ENCODE measurements around the gene SCMH1.

SCMH1 gene

GRCh38 chr1:41152622-41153044 is 89.5 kb downstream of the SCMH1 start:
- no peak overlapping the region for H3K4me3 ChIP-seq (ENCODE audit: low read depth, low read length)
- CTCF ChIA-PET: no interaction called here
- no peaks in the 10 kb centered on the region for H3K4me1 ChIP-seq (ENCODE audit: control insufficient read depth, insufficient read depth, low read length)
- H3K36me3 ChIP-seq (ENCODE audit: control insufficient read depth in 2 of 2, insufficient read depth in 1 of 2, low read length in 2 of 2): peaks cover 3 to 26% of the 10 kb centered on the region in 2 experiments; a peak in 2 of 3 replicates
- H3K9me3 ChIP-seq (ENCODE audit: control insufficient read depth, insufficient read depth, low read depth, low read length): no peaks in the 10 kb centered on the region
- POLR2A ChIA-PET: no interaction called here
- no peak overlapping the region for H3K27ac ChIP-seq (ENCODE audit: extremely low read depth, low read depth, low read length)
- TF ChIP-seq ZNF146 (tag by site-specific recombination; IDR thresholded peaks at IDR 0.05): no peak
- TF ChIP-seq ZNF596 (tag by site-specific recombination; IDR thresholded peaks at IDR 0.05): no peak
- no peak for TF ChIP-seq ZNF23 (tag by site-specific recombination; IDR thresholded peaks at IDR 0.05; ENCODE audit: borderline replicate concordance)
- TF ChIP-seq ZBTB20 (tag by site-specific recombination; IDR thresholded peaks at IDR 0.05): no peak
- no peak for TF ChIP-seq ZNF776 (tag by site-specific recombination; IDR thresholded peaks at IDR 0.05; ENCODE audit: borderline replicate concordance)
- TF ChIP-seq ZNF580 (tag by site-specific recombination; IDR thresholded peaks at IDR 0.05): no peak
- TF ChIP-seq ZNF433 (tag by site-specific recombination; IDR thresholded peaks at IDR 0.05; ENCODE audit: low read depth): no peak
- TF ChIP-seq ZFP3 (tag by site-specific recombination; IDR thresholded peaks at IDR 0.05; ENCODE audit: low read depth): no peak
- TF ChIP-seq ZNF214 (tag by site-specific recombination; IDR thresholded peaks at IDR 0.05; ENCODE audit: borderline replicate concordance): no peak
- no peak for TF ChIP-seq ZNF112 (tag by site-specific recombination; IDR thresholded peaks at IDR 0.05)
- TF ChIP-seq ZNF677 (tag by site-specific recombination; IDR thresholded peaks at IDR 0.05): no peak
- TF ChIP-seq HOXA7 (CRISPR knock-in tag; IDR thresholded peaks at IDR 0.05; ENCODE audit: borderline replicate concordance): no peak
- no peak for TF ChIP-seq KLF7 (tag by site-specific recombination; IDR thresholded peaks at IDR 0.05; ENCODE audit: borderline replicate concordance)
- TF ChIP-seq ZSCAN16 (tag by site-specific recombination; IDR thresholded peaks at IDR 0.05): no peak
- no peak for TF ChIP-seq PRDM2 (tag by site-specific recombination; IDR thresholded peaks at IDR 0.05; ENCODE audit: borderline replicate concordance)
- no peak for TF ChIP-seq ZNF830 (tag by site-specific recombination; IDR thresholded peaks at IDR 0.05; ENCODE audit: low read depth)
- TF ChIP-seq ZNF707 (tag by site-specific recombination; IDR thresholded peaks at IDR 0.05): no peak
- no peak for TF ChIP-seq ZNF2 (tag by site-specific recombination; IDR thresholded peaks at IDR 0.05)

GRCh38 chr1:41151846-41152245 is 90.3 kb downstream of the SCMH1 start:
- H3K4me3 ChIP-seq (ENCODE audit: low read depth, low read length): no peak overlapping the region
- CTCF ChIA-PET: interaction anchor here (0.7 kb wide), 1 partner anchor 724 kb away, joined by 3 read pairs; no protein-coding TSS in a partner anchor
- TF ChIP-seq ZNF184 (tag by site-specific recombination; IDR thresholded peaks at IDR 0.05): no peak
- no peak for TF ChIP-seq ZNF121 (tag by site-specific recombination; IDR thresholded peaks at IDR 0.05)
- TF ChIP-seq ZNF76 (tag by site-specific recombination; IDR thresholded peaks at IDR 0.05; ENCODE audit: borderline replicate concordance, low read depth): no peak
- TF ChIP-seq ZNF658 (tag by site-specific recombination; IDR thresholded peaks at IDR 0.05): no peak
- no peak for TF ChIP-seq ZSCAN30 (tag by site-specific recombination; IDR thresholded peaks at IDR 0.05)
- no peak for TF ChIP-seq ZNF404 (tag by site-specific recombination; IDR thresholded peaks at IDR 0.05)
- TF ChIP-seq OSR2 (tag by site-specific recombination; IDR thresholded peaks at IDR 0.05): no peak
- no peak for TF ChIP-seq ZNF138 (tag by site-specific recombination; IDR thresholded peaks at IDR 0.05; ENCODE audit: borderline replicate concordance)
- TF ChIP-seq ZNF670 (tag by site-specific recombination; IDR thresholded peaks at IDR 0.05; ENCODE audit: low read depth): no peak
- no peak for TF ChIP-seq ZNF768 (tag by site-specific recombination; IDR thresholded peaks at IDR 0.05)
- no peak for TF ChIP-seq ZNF362 (tag by site-specific recombination; IDR thresholded peaks at IDR 0.05)
- TF ChIP-seq KLF1 (tag by site-specific recombination; IDR thresholded peaks at IDR 0.05): no peak
- TF ChIP-seq ZNF629 (tag by site-specific recombination; IDR thresholded peaks at IDR 0.05): no peak
- no peak for TF ChIP-seq ZNF544 (tag by site-specific recombination; IDR thresholded peaks at IDR 0.05)
- TF ChIP-seq ZNF146 (tag by site-specific recombination; IDR thresholded peaks at IDR 0.05): no peak

More at GRCh38 chr1:41151846-41152245, 90.3 kb downstream of the SCMH1 start:
- Histone ChIP-seq H3K9me3 (ENCODE audit: control insufficient read depth, insufficient read depth, low read depth, low read length) (no peaks in the 10 kb centered on the region), H3K36me3 (ENCODE audit: control insufficient read depth in 2 of 2, insufficient read depth in 1 of 2, low read length in 2 of 2) (peaks cover 2 to 27% of the 10 kb centered on the region in 2 experiments; a peak in 2 of 3 replicates), H3K27ac (ENCODE audit: extremely low read depth, low read depth, low read length) (no peak overlapping the region), H3K4me1 (ENCODE audit: control insufficient read depth, insufficient read depth, low read length) (no peaks in the 10 kb centered on the region)
- POLR2A ChIA-PET: no interaction called here
